ENCODE data around the gene ZNF23. TPM values are rescaled to one million over a fixed set of nuclear protein-coding genes. Genes with fewer than 3 reads are reported as not detected.

ZNF23 gene
- total and polyA plus RNA-seq, 12 donors = 3.7 to 12.4 (median 5.8) TPM

- Histone ChIP-seq H3K27me3 (no peaks in the 10 kb centered on the region), H3K4me3 (peak overlapping the region in 8 of 10 donors; percentile 70 to 95 (median 92)), H3K9me3 (no peaks in the 10 kb centered on the region), H3K36me3 (peaks cover 0 to 17% (median 4%) of the 10 kb centered on the region in 9 donors), H3K4me1 (peaks cover 0 to 28% (median 18%) of the 10 kb centered on the region in 9 donors), H3K27ac (no peak overlapping the region)
- DNase-seq = no peak
- no peak for TF ChIP-seq CTCF (IDR thresholded peaks at IDR 0.05)
- ATAC-seq = no peak
- intact Hi-C loops (cut with DNase I) = loop anchor here in 1 of 10 donors (1.0 kb wide), 1 partner anchor 23 kb away; no protein-coding TSS in a partner anchor
- WGBS, 2 donors = 96 to 98% methylated on average over 1 of the region's 1 CpG
Measured at GRCh38 chr16:71460941-71461340, 1.1 kb downstream of the ZNF23 start.

- no peak overlapping the region for H3K4me3 ChIP-seq
- peaks cover 0 to 24% (median 11%) of the 10 kb centered on the region in 9 donors for H3K36me3 ChIP-seq
- intact Hi-C loops (cut with DNase I) = no loop called here
- no peak for TF ChIP-seq CTCF (IDR thresholded peaks at IDR 0.05)
- no peaks in the 10 kb centered on the region for H3K27me3 ChIP-seq
- no peak for ATAC-seq
- DNase-seq = no peak
- H3K4me1 ChIP-seq = peaks cover 0 to 28% (median 18%) of the 10 kb centered on the region in 9 donors
- WGBS, 2 donors = 69 to 75% methylated on average over 4 of the region's 4 CpGs
- no peaks in the 10 kb centered on the region for H3K9me3 ChIP-seq
- no peak overlapping the region for H3K27ac ChIP-seq
Measured at GRCh38 chr16:71460236-71460635, 1.8 kb downstream of the ZNF23 start.

GRCh38 chr16:71459510-71459909 lies 2.5 kb downstream of the ZNF23 start:
- H3K9me3 ChIP-seq = peaks cover 0 to 5% (median 0%) of the 10 kb centered on the region in 11 donors
- H3K27ac ChIP-seq = no peak overlapping the region
- no peaks in the 10 kb centered on the region for H3K27me3 ChIP-seq
- TF ChIP-seq CTCF (IDR thresholded peaks at IDR 0.05) = no peak
- ATAC-seq (no peak), DNase-seq (no peak)
- intact Hi-C loops (cut with DNase I) = no loop called here
- no peak overlapping the region for H3K4me3 ChIP-seq
- peaks cover 0 to 28% (median 18%) of the 10 kb centered on the region in 9 donors for H3K4me1 ChIP-seq
- peaks cover 0 to 31% (median 18%) of the 10 kb centered on the region in 9 donors for H3K36me3 ChIP-seq

- 92 to 95% methylated on average over 4 of the region's 4 CpGs for whole genome bisulfite sequencing, 2 donors
Measured at GRCh38 chr16:71456801-71457200, 5.2 kb downstream of the ZNF23 start.

More at GRCh38 chr16:71456801-71457200, 5.2 kb downstream of the ZNF23 start:
- Histone ChIP-seq H3K27ac (no peak overlapping the region), H3K4me3 (no peak overlapping the region), H3K9me3 (peaks cover 0 to 32% (median 9%) of the 10 kb centered on the region in 11 donors), H3K27me3 (no peaks in the 10 kb centered on the region), H3K4me1 (peaks cover 0 to 22% (median 12%) of the 10 kb centered on the region in 9 donors), H3K36me3 (peaks cover 0 to 58% (median 45%) of the 10 kb centered on the region in 9 donors)
- DNase-seq (no peak), ATAC-seq (no peak)
- TF ChIP-seq CTCF (IDR thresholded peaks at IDR 0.05) = no peak
- intact Hi-C loops (cut with DNase I) = no loop called here

All from heart right ventricle (tissue), 16 donors.